ENCODE data around the gene GAB4.
"Not testable (repeated sequence)": the region's sequence is repeated elsewhere in the genome, so short reads cannot be mapped to it uniquely, and the experiment has no call there.

- TF ChIP-seq TAF1, POLR2A, POLR2AphosphoS5, POU2F2 (IDR thresholded peaks at IDR 0.05; ENCODE audit: low read depth, low read length): not testable (repeated sequence)
Observed at GRCh38 chr22:17032277-17032676, 24.3 kb upstream of the GAB4 start.

All from GM12891 (cell line).